ENCODE measurements around the gene PLXNA4. TPM values are rescaled to one million over a fixed set of nuclear protein-coding genes. Genes with fewer than 3 reads are reported as not detected.

Gene PLXNA4
- total RNA-seq, 1 donor from 2014 or later: 133 TPM

DNA sequence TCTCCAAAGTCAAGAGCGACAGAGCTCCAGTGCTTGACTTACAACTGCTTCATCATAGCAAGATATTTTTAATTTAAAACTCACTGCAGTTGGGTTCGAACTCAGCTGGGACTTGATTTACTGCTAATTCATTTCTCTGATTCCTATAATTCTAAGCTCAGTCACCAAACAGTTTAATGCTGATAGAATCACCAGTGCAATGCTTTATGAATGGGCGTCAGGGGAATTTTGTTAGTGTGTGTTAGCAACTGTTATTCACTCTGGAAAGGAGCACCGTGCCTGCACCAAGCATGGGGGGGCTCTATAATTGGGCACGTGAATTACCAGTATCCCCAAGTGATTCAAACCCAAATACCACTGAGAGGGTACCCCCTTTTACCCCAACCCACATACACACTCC lies 10.4 kb downstream of the PLXNA4 start:
- DNase-seq (ENCODE audit: low spot score): no peak

DNA sequence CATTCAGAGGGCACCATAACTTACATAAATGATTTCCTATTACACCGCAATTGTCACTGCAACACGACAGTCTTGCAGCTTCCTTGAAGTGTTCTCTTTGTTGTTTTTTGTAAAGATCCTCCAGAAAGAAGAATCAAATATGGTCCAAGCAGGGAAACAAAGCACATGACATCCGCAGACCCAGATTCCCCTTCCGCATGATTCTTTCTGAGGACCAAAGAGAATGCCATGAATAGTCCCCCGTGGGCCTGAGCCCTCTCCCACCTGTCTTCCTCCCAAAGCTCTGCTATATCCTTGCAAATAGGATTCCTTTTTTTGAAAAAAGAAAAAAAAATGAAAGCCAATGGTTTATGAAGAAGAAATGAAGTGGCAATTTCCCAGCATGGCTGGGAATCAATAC lies 10.8 kb downstream of the PLXNA4 start:
- no peak for DNase-seq (ENCODE audit: low spot score)

DNA sequence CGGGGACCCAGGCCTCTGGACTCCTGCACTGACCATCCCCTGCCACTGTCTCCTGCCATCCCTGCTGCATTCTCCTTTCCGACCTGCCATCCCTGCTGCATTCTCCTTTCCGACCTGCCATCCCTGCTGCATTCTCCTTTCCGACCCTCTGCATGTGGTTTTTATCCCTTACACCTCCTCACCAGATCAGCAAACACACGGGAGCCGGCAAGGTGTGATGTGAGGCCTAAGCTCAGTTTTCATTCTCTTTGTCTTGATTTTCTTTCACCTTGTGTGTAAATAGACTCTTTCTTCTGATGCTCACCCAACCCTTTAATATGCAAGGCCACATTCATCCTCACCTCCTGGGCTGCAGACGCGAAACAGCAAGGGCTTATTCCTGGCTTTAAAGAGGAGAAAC lies 11.4 kb downstream of the PLXNA4 start:
- DNase-seq (ENCODE audit: low spot score): no peak

DNA sequence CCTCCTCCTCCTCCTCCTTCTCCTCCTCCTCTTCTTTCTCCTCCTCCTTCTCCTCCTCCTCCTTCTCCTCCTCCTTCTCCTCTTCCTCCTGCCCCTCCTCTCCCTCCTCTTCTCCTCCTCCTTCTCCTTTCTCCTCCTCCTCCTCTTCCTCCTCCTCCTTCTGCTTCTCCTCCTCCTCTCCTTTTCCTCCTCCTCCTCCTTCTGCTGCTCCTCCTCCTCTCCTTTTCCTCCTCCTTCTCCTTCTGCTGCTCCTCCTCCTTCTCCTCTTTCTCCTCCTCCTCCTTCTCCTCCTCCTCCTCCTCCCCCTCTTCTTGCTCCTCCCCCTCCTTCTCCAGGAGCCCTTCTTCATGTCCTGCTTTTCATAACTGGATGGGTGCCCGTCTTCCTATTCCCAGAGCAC lies 12.2 kb downstream of the PLXNA4 start:
- DNase-seq (ENCODE audit: low spot score): no peak

DNA sequence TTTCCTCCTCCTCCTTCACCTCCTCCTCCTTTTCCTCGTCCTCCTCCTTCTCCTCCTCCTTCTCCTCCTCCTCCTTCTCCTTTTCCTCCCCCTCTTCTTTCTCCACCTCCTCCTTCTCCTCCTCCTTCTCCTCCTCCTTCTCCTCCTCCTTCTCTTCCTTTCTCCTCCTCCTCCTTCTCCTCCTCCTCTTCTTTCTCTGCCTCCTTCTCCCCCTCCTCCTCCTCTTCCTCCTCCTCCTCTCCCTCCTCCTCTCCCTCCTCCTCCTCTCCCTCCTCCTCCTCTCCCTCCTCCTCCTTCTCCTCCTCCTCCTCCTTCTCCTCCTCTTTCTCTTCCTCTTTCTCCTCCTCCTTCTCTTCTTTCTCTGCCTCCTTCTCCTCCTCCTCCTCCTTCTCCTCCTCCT lies 13.6 kb downstream of the PLXNA4 start:
- DNase-seq (ENCODE audit: low spot score): no peak

DNA sequence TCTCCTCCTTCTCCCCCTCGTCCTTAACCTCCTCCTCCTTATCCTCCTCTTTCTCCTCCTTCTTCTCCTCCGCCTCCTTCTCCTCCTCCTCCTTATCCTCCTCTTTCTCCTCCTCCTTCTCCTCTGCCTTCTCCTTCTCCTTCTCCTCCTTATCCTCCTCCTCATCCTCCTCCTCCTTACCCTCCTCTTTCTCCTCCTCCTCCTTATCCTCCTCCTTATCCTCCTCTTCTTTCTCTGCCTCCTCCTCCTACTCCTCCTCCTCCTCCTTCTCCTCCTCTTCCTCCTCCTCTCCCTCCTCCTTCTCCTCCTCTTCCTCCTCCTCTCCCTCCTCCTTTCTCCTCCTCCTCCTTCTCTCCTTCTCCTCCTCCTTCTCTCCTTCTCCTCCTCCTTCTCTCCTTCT lies 14.5 kb downstream of the PLXNA4 start:
- DNase-seq (ENCODE audit: low spot score): no peak

DNA sequence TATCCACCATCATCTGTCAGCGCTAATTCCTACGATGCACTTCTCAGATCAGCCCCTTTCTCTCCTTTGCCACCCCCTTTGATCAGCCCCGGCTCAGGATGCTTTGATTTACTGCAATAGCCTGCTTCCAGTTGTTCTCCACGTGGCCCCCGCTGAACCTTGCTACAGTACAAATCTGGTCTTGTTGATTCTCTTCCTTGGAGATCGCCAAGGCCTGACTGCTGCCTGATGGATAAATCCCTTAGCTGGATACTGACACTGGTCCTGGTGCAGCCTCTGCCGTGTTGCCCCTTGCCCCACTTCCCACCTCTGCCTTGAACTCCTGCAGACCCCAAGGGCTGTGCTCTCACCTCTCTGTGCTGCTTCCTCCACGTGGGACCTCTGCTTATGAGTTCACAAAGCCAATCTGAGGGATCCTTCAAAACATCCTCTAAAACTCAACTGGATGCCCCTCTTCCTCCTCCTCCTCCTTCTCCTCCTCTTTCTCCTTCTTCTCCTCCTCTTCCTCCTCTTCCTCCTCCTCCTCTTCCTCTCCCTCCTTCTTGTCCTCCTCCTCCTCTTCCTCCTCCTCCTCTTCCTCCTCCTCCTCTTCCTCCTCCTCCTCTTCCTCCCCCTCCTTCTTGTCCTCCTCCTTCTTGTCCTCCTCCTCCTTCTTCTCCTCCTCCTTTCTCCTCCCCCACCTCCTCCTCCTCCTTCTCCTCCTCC lies 15.3 kb downstream of the PLXNA4 start:
- DNase-seq (ENCODE audit: low spot score): no peak

DNA sequence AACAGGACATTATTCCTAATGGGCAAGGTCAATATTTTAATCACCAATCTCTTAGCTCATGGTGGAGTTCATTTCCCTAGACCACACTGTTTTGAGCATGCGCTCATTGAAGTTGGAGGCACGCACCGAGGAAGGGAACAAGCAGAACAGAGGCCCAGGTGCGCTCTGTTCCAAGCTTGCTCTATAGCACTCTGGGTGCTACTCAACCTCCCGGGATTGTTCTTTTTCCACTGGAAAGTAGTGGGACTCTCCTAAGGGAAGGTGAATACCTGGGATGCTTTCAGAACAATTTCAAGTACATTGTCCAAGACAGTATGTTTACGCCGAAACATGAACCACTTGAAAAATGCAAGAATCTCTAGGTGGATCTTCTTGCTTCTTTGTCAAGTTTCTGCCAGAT lies 16.2 kb downstream of the PLXNA4 start:
- DNase-seq (ENCODE audit: low spot score): no peak

DNA sequence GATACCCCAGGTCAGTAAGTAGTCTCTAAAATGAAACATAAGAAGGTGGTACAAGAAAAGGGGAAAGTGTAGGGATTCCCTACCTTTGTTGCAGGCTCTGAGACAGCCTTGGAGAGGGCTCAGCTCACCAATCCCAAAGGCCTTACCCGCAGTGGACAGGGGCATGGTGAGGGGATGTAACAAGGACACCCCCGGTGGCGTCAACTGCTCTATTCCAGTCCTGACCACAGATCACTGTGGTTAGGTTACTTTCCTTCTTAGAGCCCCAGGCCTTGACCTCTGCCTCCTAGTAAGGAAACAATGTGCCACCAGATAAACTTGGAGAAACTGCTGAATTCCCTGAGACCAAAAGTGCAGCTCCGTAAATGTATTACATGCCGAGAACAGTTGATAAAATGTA lies 17.5 kb downstream of the PLXNA4 start:
- DNase-seq (ENCODE audit: low spot score): no peak

DNA sequence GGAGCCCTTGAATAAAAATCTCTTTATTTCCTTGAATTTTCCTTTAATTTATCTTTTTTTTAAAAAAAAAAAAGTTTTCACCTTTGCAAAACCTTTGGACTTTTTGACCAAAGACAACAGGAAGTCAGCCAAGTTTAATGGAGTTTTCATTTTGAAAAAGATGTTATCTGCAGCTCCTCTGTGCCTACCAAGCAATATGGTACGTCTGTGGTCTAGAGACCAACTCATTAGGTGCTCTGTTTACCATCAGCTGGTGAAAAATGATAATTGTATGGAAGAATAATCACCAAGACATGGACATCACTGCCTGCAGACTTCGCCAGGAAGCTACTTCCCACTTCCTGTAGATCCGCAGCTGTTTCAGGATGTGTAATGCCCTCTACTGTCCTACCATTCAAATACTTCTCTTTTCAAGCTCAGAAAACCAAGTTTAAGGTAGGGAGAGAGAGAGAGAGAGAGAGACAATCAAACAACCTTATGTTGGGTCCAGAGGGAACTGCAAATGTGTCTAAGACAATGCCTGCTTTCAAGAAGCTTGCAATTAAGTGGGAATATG lies 18.7 kb downstream of the PLXNA4 start:
- DNase-seq (ENCODE audit: low spot score): no peak

DNA sequence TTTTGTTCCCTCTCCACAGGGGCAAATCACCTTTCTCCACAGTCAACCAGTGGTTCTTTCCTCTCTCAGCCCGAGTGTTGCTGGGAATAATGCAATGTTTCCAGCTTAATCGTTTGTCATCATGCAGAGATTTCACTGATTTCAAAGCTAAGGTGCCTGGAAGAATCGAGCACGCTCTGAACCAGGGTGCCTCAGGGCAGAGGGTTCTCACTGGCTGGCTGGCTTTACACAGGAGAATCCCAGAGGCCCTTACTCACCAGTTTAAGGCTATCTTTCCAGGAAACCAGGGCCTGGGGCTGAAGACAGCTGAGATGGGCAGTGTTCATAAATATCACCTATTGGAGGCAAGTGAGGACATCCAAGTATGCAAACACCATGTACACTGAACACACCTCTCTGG lies 21.8 kb downstream of the PLXNA4 start:
- no peak for DNase-seq (ENCODE audit: low spot score)

DNA sequence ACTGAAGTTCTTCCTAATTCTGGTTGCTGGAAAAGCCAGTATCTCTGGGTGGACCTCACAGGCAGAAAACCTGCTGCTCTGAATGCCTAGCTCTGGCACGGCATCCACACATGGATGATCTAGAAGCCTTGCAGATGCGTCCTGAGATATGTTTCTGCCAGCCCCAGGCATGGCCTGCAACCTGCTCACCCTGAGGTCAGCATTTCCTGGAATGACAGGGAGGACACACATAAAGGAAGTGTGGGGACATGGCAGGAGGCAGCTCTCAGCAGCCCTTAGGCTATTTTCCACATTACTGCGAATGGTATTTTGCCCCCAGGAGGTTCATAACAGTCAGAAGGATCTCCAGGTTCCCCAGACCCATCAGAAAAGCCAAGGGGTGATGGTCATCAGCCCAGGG lies 23.2 kb downstream of the PLXNA4 start:
- DNase-seq (ENCODE audit: low spot score): no peak

DNA sequence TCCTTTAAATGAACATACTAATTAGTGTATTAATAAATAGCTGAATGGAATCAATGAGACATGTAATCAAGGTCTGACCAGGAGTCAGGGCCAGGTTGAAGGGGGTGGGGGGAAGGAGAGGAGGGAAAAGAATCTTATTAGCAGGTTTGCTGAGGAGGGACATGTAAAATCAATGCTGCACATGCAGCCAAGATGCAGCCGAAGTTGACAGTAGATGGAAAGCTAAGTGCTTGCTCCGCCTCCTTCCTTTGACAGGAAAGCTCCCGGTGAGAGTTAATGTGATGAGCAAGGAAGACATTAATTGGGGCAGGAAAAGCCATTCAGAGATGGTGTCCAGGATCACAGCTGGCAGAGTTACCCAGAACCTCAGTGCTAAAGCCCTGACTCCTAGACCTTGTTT lies 24.4 kb downstream of the PLXNA4 start:
- DNase-seq (ENCODE audit: low spot score): no peak

DNA sequence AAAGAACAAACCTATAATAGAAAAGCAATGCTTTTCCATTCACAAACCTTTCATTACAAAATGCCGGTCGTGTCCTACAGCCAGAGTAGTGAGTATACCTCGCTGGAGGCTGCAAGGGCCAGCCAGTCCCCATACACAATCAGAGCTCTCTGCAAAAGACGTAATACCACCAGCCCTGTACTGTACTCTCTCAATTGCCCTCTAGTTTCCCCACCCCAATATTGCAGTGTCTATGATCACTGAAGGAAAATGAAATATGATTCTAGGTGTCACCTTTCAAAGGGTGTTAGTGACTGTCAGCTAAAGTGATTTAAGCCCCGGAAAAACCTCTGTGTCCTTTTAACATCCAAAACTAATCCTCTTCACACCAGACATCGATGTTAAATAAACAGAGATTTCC lies 24.8 kb downstream of the PLXNA4 start:
- DNase-seq (ENCODE audit: low spot score): no peak

DNA sequence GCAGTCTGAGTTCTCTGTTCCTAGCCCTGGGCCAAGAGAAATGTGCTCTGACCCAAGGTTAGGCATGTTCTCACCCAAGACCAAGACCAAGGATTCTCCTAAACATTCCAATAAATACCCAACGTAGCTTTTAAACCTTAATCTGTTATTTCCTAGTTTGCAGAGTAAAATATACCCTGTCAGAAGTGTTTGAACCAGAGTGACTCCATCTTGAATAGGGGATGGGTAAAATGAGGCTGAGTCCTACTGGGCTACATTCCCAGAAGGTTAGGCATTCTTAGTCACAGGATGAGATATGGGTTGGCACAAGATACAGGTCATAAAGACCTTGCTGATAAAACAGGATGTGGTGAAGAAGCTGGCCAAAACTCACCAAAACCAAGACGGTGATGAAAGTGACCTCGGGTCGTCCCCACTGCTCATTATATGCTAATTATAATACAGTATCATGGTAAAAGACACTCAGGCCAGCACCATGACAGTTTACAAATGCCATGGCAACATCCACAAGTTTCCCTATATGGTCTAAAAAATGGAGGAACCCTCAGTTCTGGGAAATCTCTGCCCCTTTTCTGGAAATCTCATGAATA lies 27.7 kb downstream of the PLXNA4 start:
- no peak for DNase-seq (ENCODE audit: low spot score)

DNA sequence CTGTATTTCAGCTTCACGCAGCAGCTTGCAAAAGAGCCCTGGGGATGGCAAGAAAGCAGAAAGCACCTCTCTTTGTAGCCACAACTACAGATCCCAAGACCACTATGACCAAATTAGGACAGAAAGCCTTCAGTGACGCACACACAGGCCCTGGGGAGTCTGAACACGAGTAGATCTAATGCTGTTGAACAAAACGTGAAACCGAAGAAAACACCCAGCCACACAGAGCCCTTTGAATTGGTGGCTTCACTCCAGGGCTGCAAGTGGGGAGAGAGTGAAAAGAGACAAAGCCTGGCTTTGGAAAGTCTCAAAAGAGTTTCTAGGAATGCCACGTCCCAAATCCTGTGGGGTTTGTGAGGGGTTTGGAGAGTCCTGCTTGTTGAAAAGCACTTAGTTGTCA lies 28.4 kb downstream of the PLXNA4 start:
- DNase-seq (ENCODE audit: low spot score): no peak

DNA sequence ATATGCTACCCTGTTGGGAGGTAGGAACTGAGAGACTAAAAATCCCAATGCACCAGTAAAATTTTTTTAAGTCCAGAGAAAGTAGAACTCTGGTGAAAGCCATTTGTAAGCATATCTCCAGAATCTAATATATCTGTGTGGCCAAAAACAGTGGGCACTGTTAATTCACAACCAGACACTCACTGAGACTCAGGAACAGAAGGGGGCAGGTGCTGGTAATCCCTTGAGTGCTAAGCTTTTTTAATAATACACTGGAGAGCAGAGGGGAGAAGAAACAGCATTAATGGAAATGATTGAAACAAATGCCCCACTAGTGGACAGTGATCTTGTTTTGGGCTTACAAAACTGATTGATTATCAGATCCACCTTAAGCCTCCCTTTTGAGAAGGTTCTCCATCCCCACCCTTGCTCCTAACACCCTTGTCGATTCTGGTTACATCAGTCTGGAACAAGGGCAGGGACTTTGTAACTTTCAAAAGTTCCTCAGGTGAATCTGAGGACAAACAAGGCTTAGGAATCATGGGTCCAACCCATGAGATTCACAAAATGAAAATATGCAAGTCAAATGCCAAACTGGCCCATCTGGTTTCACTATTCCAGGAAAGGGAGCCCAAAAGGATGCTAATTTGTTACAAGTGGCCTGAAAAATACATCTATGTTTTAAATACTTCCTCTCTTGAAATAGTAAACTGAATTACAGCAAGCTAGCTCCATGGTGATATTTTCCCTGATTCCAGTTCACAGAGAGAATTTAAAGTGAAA lies 29.7 kb downstream of the PLXNA4 start:
- no peak for DNase-seq (ENCODE audit: low spot score)

DNA sequence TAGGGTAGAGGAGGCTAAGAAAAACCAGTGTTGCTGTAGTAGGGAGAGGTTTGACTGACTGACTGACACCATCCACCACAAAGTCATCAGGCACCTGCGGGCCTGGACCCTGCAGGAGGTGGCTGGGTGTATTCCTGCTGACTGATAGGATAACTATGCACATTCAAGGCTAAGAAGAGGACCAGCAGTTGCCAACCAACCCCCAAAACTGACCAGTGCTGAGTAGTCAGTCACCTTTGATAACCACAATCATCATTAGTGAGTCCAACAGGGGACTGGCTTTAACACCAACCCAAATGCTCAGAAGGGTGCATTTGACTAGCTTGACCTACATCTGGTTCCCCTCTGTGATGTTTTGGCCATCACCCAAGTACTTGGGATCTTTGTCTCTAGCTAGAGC lies 30.5 kb downstream of the PLXNA4 start:
- DNase-seq (ENCODE audit: low spot score): no peak

DNA sequence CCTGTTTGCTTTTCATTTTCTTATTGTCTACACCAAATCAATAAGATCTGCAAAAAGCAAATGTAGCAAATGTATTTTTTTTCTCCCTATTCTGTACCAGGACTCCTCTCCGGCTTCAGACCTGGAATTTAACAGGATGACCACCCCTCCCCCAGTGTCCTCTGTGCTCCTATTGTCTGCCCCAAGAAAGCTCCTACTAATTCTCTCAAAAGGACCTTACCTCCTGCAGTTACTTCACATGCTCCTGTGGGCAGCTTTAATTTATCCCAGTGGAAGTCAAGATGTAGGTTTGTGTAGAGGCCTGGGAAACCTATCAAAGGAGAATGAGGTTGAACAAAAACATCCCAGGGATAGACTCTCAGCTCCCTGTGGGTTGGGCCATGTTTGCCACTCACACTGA lies 31.3 kb downstream of the PLXNA4 start:
- no peak for DNase-seq (ENCODE audit: low spot score)

DNA sequence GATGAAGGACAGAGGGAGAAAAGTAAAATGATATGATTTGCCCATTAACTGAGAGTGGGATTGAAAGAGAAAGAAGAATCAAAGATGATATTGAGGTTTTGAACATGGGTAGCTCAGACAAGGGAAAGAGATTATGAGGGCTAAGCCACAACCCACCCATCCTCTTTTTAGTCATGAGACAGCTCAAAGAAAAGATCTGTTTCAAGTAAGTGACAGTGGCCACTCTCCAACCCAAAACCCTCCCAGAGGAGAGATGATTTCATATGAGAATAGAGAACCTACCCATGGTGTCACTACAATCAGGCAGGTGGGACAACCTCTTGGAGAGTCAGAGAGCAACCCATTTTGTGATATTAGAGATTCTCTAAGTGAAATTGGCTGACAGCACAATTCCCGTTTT lies 32.2 kb downstream of the PLXNA4 start:
- no peak for DNase-seq (ENCODE audit: low spot score)

DNA sequence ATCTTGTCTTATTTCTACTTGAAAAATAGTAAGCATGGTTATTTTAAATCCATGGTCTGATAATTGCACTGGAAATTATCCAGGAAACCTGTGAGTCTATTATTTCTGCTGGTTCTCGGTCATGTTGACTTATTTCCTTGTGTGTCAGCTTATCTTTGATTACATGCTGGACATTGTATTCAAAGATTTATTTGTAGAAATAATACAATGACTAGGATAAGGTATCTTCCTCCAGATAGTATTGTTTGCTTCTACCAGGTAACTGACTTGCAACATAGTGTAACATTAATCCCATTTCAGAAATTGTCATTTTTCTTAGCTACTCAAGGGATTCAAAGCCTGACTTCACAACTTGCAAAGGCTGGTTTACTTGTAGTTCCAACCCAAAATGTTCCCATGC lies 33.4 kb downstream of the PLXNA4 start:
- no peak for DNase-seq (ENCODE audit: low spot score)

DNA sequence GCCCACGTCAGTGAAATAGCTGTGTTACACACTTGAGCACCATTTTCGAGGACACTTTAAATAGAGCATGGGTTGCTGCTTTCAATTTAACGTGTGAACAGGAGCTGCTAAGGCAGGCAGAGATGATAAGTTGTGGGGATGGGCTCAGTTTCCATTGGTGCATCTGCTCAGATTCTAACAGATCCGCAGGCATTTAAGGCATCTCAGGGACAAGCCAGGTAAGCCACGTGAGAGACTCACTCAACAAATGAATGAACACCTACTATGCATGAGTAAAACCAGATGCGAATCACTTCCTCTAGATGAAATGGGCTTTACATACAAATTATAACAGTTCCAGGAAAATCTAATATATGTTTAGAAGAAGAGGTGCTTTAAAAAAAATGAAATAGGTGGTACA lies 34.6 kb downstream of the PLXNA4 start:
- DNase-seq (ENCODE audit: low spot score): no peak
